HEK293 (cell line): ENCODE data around the gene NMRK2.

Experiments
- CTCF ChIA-PET: fragments of 350-600 bp; formaldehyde crosslinking; extraction: SDS; loops from one replicate; lab custom pipeline; 2021; ENCODE audit warnings: antibody characterized with exemption; lab: Yijun Ruan, JAX
- POLR2A ChIA-PET: fragments of 300-600 bp; formaldehyde crosslinking; extraction: SDS; loops from one replicate; lab custom pipeline; 2020; ENCODE audit warnings: antibody characterized with exemption, inconsistent platforms; lab: Yijun Ruan, JAX
- H3K27ac ChIP-seq: fragments of 200-500 bp; sonication (Bioruptor generic); 2 replicates; pipeline ENCODE4 v1.5.1; 2014; ENCODE audit warnings: low read depth, low read length, control low read depth, inconsistent platforms; ENCODE audit errors: extremely low read depth
- H3K36me3 ChIP-seq, 2 experiments: fragments of 200-500 bp in 1 of 2; sonication (Bioruptor generic) in 1 of 2; 1 replicate in 1 of 2; 2 replicates in 1 of 2; pipeline ENCODE4 v1.5.1; 2014 to 2017; ENCODE audit warnings: inconsistent platforms in 2 of 2, low read length in 2 of 2; ENCODE audit not compliant: control insufficient read depth in 2 of 2, insufficient read depth in 1 of 2
- H3K4me1 ChIP-seq: fragments of 200-500 bp; sonication (Bioruptor generic); 2 replicates; pipeline ENCODE4 v1.5.1; 2014; ENCODE audit warnings: mild to moderate bottlenecking, low read length, inconsistent platforms; ENCODE audit not compliant: control insufficient read depth, insufficient read depth
- H3K4me3 ChIP-seq: 2 replicates; pipeline ENCODE4 v1.5.1; 2011; ENCODE audit warnings: low read depth, mild to moderate bottlenecking, control low read depth, low read length, moderate library complexity
- H3K9me3 ChIP-seq: fragments of 200-500 bp; sonication (Bioruptor generic); 2 replicates; pipeline ENCODE4 v1.5.1; 2014; ENCODE audit warnings: low read depth, low read length, inconsistent platforms; ENCODE audit not compliant: control insufficient read depth, insufficient read depth
- AEBP2 ChIP-seq: fragments of 450-650 bp; formaldehyde crosslinking; IDR thresholded peaks from 2 replicates; pipeline ENCODE4 v1.5.1; 2016; ENCODE audit warnings: missing biosample characterization, missing genetic modification characterization, borderline replicate concordance
- GFI1B ChIP-seq: fragments of 450-650 bp; formaldehyde crosslinking; IDR thresholded peaks from 2 replicates; pipeline ENCODE4 v1.5.1; 2016; ENCODE audit warnings: missing biosample characterization, missing genetic modification characterization
- GLIS2 ChIP-seq: fragments of 450-650 bp; formaldehyde crosslinking; IDR thresholded peaks from 2 replicates; pipeline ENCODE4 v1.5.1; 2016; ENCODE audit warnings: missing biosample characterization, missing genetic modification characterization
- PRDM1 ChIP-seq: fragments of 450-650 bp; formaldehyde crosslinking; IDR thresholded peaks from 2 replicates; pipeline ENCODE4; 2016; ENCODE audit warnings: missing biosample characterization, missing genetic modification characterization
- REST ChIP-seq: fragments of 450-650 bp; formaldehyde crosslinking; IDR thresholded peaks from 2 replicates; pipeline ENCODE4 v1.5.1; 2016; ENCODE audit warnings: missing biosample characterization, missing genetic modification characterization
- TRIM28 ChIP-seq: IDR thresholded peaks from 2 replicates; pipeline ENCODE4 v1.6.1; 2011; ENCODE audit warnings: low read length, control low read depth, borderline replicate concordance
- WT1 ChIP-seq: fragments of 450-650 bp; formaldehyde crosslinking; IDR thresholded peaks from 2 replicates; pipeline ENCODE4 v1.5.1; 2016; ENCODE audit warnings: missing biosample characterization, missing genetic modification characterization
- ZBTB17 ChIP-seq: fragments of 450-650 bp; formaldehyde crosslinking; IDR thresholded peaks from 2 replicates; pipeline ENCODE4 v1.5.1; 2016; ENCODE audit warnings: missing biosample characterization, missing genetic modification characterization
- ZNF2 ChIP-seq: fragments of 450-650 bp; formaldehyde crosslinking; IDR thresholded peaks from 2 replicates; pipeline ENCODE4 v1.5.1; 2016; ENCODE audit warnings: missing biosample characterization, missing genetic modification characterization
- ZNF266 ChIP-seq: fragments of 450-650 bp; formaldehyde crosslinking; IDR thresholded peaks from 2 replicates; pipeline ENCODE4 v1.5.1; 2016; ENCODE audit warnings: missing biosample characterization, missing genetic modification characterization, low read depth
- ZNF274 ChIP-seq, 2 experiments: fragments of 200-500 bp in 1 of 2; fragments of 450-650 bp in 1 of 2; sonication (Bioruptor generic) in 1 of 2; formaldehyde crosslinking in 1 of 2; IDR thresholded peaks; 2 replicates each; pipeline versions ENCODE4 v1.5.1 to v1.6.1; 2014 to 2016; ENCODE audit warnings: borderline replicate concordance in 1 of 2, inconsistent platforms in 1 of 2, low read length in 1 of 2, missing biosample characterization in 1 of 2, missing genetic modification characterization in 1 of 2
- ZNF302 ChIP-seq: fragments of 450-650 bp; formaldehyde crosslinking; IDR thresholded peaks from 2 replicates; pipeline ENCODE4 v1.5.1; 2016; ENCODE audit warnings: missing biosample characterization, missing genetic modification characterization, low read depth
- ZNF324 ChIP-seq: fragments of 450-650 bp; formaldehyde crosslinking; IDR thresholded peaks from 2 replicates; pipeline ENCODE4 v1.5.1; 2016; ENCODE audit warnings: missing biosample characterization, missing genetic modification characterization
- ZNF362 ChIP-seq: fragments of 450-650 bp; formaldehyde crosslinking; IDR thresholded peaks from 2 replicates; pipeline ENCODE4 v1.5.1; 2016; ENCODE audit warnings: missing biosample characterization, missing genetic modification characterization
- ZNF366 ChIP-seq: fragments of 450-650 bp; formaldehyde crosslinking; conservative IDR thresholded peaks from 2 replicates; pipeline ENCODE4 v1.5.1; 2016; ENCODE audit warnings: missing biosample characterization, missing genetic modification characterization
- ZNF530 ChIP-seq: fragments of 450-650 bp; formaldehyde crosslinking; IDR thresholded peaks from 2 replicates; pipeline ENCODE4 v1.5.1; 2016; ENCODE audit warnings: low read depth, missing biosample characterization, missing genetic modification characterization
- ZNF580 ChIP-seq: fragments of 450-650 bp; formaldehyde crosslinking; IDR thresholded peaks from 2 replicates; pipeline ENCODE4 v1.5.1; 2016; ENCODE audit warnings: missing biosample characterization, missing genetic modification characterization
- ZNF621 ChIP-seq: fragments of 450-650 bp; formaldehyde crosslinking; IDR thresholded peaks from 2 replicates; pipeline ENCODE4 v1.5.1; 2017; ENCODE audit warnings: missing biosample characterization, missing genetic modification characterization
- ZNF623 ChIP-seq: fragments of 450-650 bp; formaldehyde crosslinking; IDR thresholded peaks from 2 replicates; pipeline ENCODE4 v1.5.1; 2016; ENCODE audit warnings: missing biosample characterization, missing genetic modification characterization
- ZNF645 ChIP-seq: fragments of 450-650 bp; formaldehyde crosslinking; IDR thresholded peaks from 2 replicates; pipeline ENCODE4; 2016; ENCODE audit warnings: missing biosample characterization, missing genetic modification characterization
- ZNF658 ChIP-seq: fragments of 450-650 bp; formaldehyde crosslinking; IDR thresholded peaks from 2 replicates; pipeline ENCODE4; 2016; ENCODE audit warnings: missing biosample characterization, missing genetic modification characterization
- ZSCAN18 ChIP-seq: fragments of 450-650 bp; formaldehyde crosslinking; IDR thresholded peaks from 2 replicates; pipeline ENCODE4 v1.5.1; 2016; ENCODE audit warnings: missing biosample characterization, missing genetic modification characterization
- ZSCAN23 ChIP-seq: fragments of 450-650 bp; formaldehyde crosslinking; IDR thresholded peaks from 2 replicates; pipeline ENCODE4 v1.5.1; 2016; ENCODE audit warnings: missing biosample characterization, missing genetic modification characterization
- ZSCAN30 ChIP-seq: fragments of 450-650 bp; IDR thresholded peaks from 2 replicates; pipeline ENCODE4 v1.5.1; 2018; ENCODE audit warnings: missing biosample characterization, mild to moderate bottlenecking, missing genetic modification characterization, moderate library complexity
- ZSCAN5A ChIP-seq: fragments of 450-650 bp; formaldehyde crosslinking; IDR thresholded peaks from 2 replicates; pipeline ENCODE4 v1.5.1; 2016; ENCODE audit warnings: missing biosample characterization, missing genetic modification characterization
- ZXDB ChIP-seq: fragments of 450-650 bp; formaldehyde crosslinking; IDR thresholded peaks from 2 replicates; pipeline ENCODE4 v1.5.1; 2016; ENCODE audit warnings: missing biosample characterization, missing genetic modification characterization

The NMRK2 gene

GRCh38 chr19:3987619-3988371 is 54.9 kb downstream of the NMRK2 start (continued):
- TF ChIP-seq ZNF623 (tag by site-specific recombination) (0 out of 2 replicates have a peak, but pooled peaks have one; percentile 3), ZSCAN18 (tag by site-specific recombination) (no peak), AEBP2 (tag by site-specific recombination) (no peak), ZNF645 (tag by site-specific recombination) (no peak), GLIS2 (tag by site-specific recombination) (no peak), ZNF266 (tag by site-specific recombination) (no peak), ZNF362 (peak; percentile 91), ZNF2 (no peak; the same call in 1 of the 2 replicates), ZNF302 (tag by site-specific recombination) (no peak), ZNF366 (tag by site-specific recombination) (peak; percentile 79; the same call in 1 of the 2 replicates), PRDM1 (tag by site-specific recombination) (no peak), GFI1B (tag by site-specific recombination) (0 out of 2 replicates have a peak, but pooled peaks have one; percentile 5), ZNF324 (tag by site-specific recombination) (no peak), ZNF580 (peak; percentile 95), ZXDB (tag by site-specific recombination) (0 out of 2 replicates have a peak, but pooled peaks have one; percentile 16), ZBTB17 (0 out of 2 replicates have a peak, but pooled peaks have one; percentile 19), ZNF274 (IDR thresholded peaks at IDR 0.05; ENCODE audit: low read length) (no peak), ZNF274 (tag by site-specific recombination; IDR thresholded peaks at IDR 0.05; ENCODE audit: borderline replicate concordance) (no peak), WT1 (tag by site-specific recombination) (no peak), TRIM28 (no peak)

GRCh38 chr19:3990815-3991117 is 57.9 kb downstream of the NMRK2 start:
- Histone ChIP-seq H3K9me3 (no peaks in the 10 kb centered on the region), H3K36me3 (no peaks in the 10 kb centered on the region), H3K4me3 (no peak overlapping the region), H3K27ac (no peak overlapping the region), H3K4me1 (peaks cover 10% of the 10 kb centered on the region; the same call in 1 of the 2 replicates)
- POLR2A ChIA-PET, result interaction anchor here (1.2 to 2.0 kb wide), 2 partner anchors 16 to 22 kb away, joined by 3 to 7 read pairs; partner anchors contain the start of gene PIAS4
- CTCF ChIA-PET, result interaction anchor here (0.7 to 1.7 kb wide), 2 partner anchors 9 to 16 kb away, joined by 3 to 5 read pairs; no protein-coding TSS in a partner anchor
- TF ChIP-seq ZNF621 (tag by site-specific recombination) (no peak), ZNF530 (no peak), ZSCAN30 (tag by site-specific recombination) (no peak), ZNF366 (tag by site-specific recombination) (peak; percentile 99), REST (tag by site-specific recombination) (no peak), ZSCAN5A (tag by site-specific recombination) (no peak), ZSCAN23 (tag by site-specific recombination) (no peak), ZNF658 (tag by site-specific recombination) (no peak), ZNF324 (tag by site-specific recombination) (0 out of 2 replicates have a peak, but pooled peaks have one; percentile 52)
